GM13976 (cell line): Measurements from ENCODE around the gene KLF1.
"Not testable (repeated sequence)": the region's sequence is repeated elsewhere in the genome, so short reads cannot be mapped to it uniquely, and the experiment has no call there.

Source experiments
- DNase-seq: peaks from one replicate; pipeline ENCODE4 v3.0.0; 2012; ENCODE audit warnings: low spot score
- CTCF ChIP-seq: IDR thresholded peaks from 2 replicates; pipeline ENCODE4 v1.5.1; 2012; ENCODE audit warnings: borderline replicate concordance, mild to moderate bottlenecking; ENCODE audit not compliant: insufficient read depth; ENCODE audit errors: extremely low read depth, missing control alignments, control extremely low read depth
- in situ Hi-C: fragments of 300-500 bp; cut with MboI; formaldehyde crosslinking; loops from one replicate; pipeline ENCODE4 v1.12.0; 2022; ENCODE audit warnings: low sequenced_read_pairs, mixed read lengths, inconsistent platforms; ENCODE audit not compliant: unreplicated experiment

Gene KLF1

GRCh38 chr19:12930002-12930645 is 43.1 kb upstream of the KLF1 start:
- no peak for TF ChIP-seq CTCF
- in situ Hi-C loops, result no loop called here
- no peak for DNase-seq

- no peak for DNase-seq
- TF ChIP-seq CTCF, result no peak
- in situ Hi-C loops, result no loop called here
Observed at GRCh38 chr19:12924621-12925310, 37.8 kb upstream of the KLF1 start.

GRCh38 chr19:12922959-12923358 is 36.0 kb upstream of the KLF1 start:
- TF ChIP-seq CTCF, result no peak
- in situ Hi-C loops, result no loop called here
- no peak for DNase-seq

- no peak for TF ChIP-seq CTCF
- in situ Hi-C loops, result no loop called here
- DNase-seq, result no peak
Observed at GRCh38 chr19:12921047-12921446, 34.0 kb upstream of the KLF1 start.

- TF ChIP-seq CTCF, result no peak
- DNase-seq, result no peak
- in situ Hi-C loops, result no loop called here
Observed at GRCh38 chr19:12918253-12918652, 31.3 kb upstream of the KLF1 start.

GRCh38 chr19:12915860-12916259 is 28.9 kb upstream of the KLF1 start:
- in situ Hi-C loops, DNase-seq: not testable (repeated sequence)
